HepG2 (cell line): ENCODE measurements around the gene ZCRB1. TPM values are rescaled to one million over a fixed set of nuclear protein-coding genes. Genes with fewer than 3 reads are reported as not detected.

Experiments
- HMG20B ChIP-seq: conservative IDR thresholded peaks from 2 replicates; pipeline ENCODE4 v1.6.1; 2016; ENCODE audit warnings: missing genetic modification reagents, missing compliant biosample characterization
- MAFG ChIP-seq: sonication (generic); formaldehyde crosslinking; IDR thresholded peaks from 2 replicates; pipeline ENCODE4 v1.5.1; 2020; ENCODE audit warnings: mild to moderate bottlenecking, missing genetic modification reagents
- MIER3 ChIP-seq: IDR thresholded peaks from 2 replicates; pipeline ENCODE4 v1.6.1; 2016; ENCODE audit warnings: missing compliant biosample characterization, borderline replicate concordance
- MXD4 ChIP-seq: IDR thresholded peaks from 2 replicates; pipeline ENCODE4 v1.6.1; 2016; ENCODE audit warnings: mild to moderate bottlenecking, missing biosample characterization, missing genetic modification reagents
- RCOR2 ChIP-seq: IDR thresholded peaks from 2 replicates; pipeline ENCODE4 v1.6.1; 2016; ENCODE audit warnings: missing biosample characterization, missing genetic modification reagents
- RERE ChIP-seq: IDR thresholded peaks from 2 replicates; pipeline ENCODE4 v1.6.1; 2016; ENCODE audit warnings: low read depth, missing genetic modification reagents, missing compliant biosample characterization
- RORA ChIP-seq: sonication (generic); formaldehyde crosslinking; IDR thresholded peaks from 2 replicates; pipeline ENCODE4 v1.5.0; 2020; ENCODE audit warnings: mild to moderate bottlenecking, missing genetic modification reagents, moderate library complexity
- SIX4 ChIP-seq: sonication (generic); formaldehyde crosslinking; IDR thresholded peaks from 2 replicates; pipeline ENCODE4 v1.4.0; 2020; ENCODE audit warnings: missing genetic modification reagents
- TARDBP ChIP-seq: sonication (generic); formaldehyde crosslinking; IDR thresholded peaks from 2 replicates; pipeline ENCODE4 v1.8.0; 2022; ENCODE audit warnings: mild to moderate bottlenecking, missing genetic modification reagents
- ZFP37 ChIP-seq: sonication (generic); formaldehyde crosslinking; IDR thresholded peaks from 2 replicates; pipeline ENCODE4 v1.4.0; 2020; ENCODE audit warnings: missing genetic modification reagents, borderline replicate concordance
- ZFP41 ChIP-seq: sonication (generic); formaldehyde crosslinking; IDR thresholded peaks from 2 replicates; pipeline ENCODE4 v1.4.0; 2020; ENCODE audit warnings: mild to moderate bottlenecking, missing genetic modification reagents, borderline replicate concordance
- ZNF232 ChIP-seq: sonication (generic); formaldehyde crosslinking; IDR thresholded peaks from 2 replicates; pipeline ENCODE4 v1.4.0; 2020; ENCODE audit warnings: missing genetic modification reagents, borderline replicate concordance
- ZSCAN20 ChIP-seq: sonication (generic); formaldehyde crosslinking; IDR thresholded peaks from 2 replicates; pipeline ENCODE4 v1.4.0; 2020; ENCODE audit warnings: missing genetic modification reagents, mild to moderate bottlenecking, borderline replicate concordance
- polyA plus RNA-seq, 8 experiments: library from polyadenylated mRNA; depleted of rRNA in 3 of 8; stranded (reverse) in 7 of 8; unstranded in 1 of 8; fragments of >200 nt; fragmentation: Illumina TruSeq in 4 of 8; extraction: Trizol in 4 of 8; gene quantifications; 2 replicates each; pipeline versions ENCODE4 v1.2.1 to v1.2.3, GENCODE V29; 2011 to 2016; ENCODE audit warnings: low read depth in 4 of 8, missing spikeins in 1 of 8, mixed read lengths in 1 of 8; ENCODE audit not compliant: insufficient read depth in 1 of 8
- total RNA-seq, 5 experiments: library from RNA; depleted of rRNA; stranded (reverse); fragments of >200 nt; fragmentation: Illumina TruSeq; extraction: Trizol; gene quantifications; 2 replicates each; pipeline ENCODE4 v1.2.3, GENCODE V29; 2016; ENCODE audit warnings: low read depth in 1 of 5
- TF ChIP-seq, protein P1 (sequence below): sonication (generic); formaldehyde crosslinking; IDR thresholded peaks from 2 replicates; pipeline ENCODE4 v1.8.0; 2022; ENCODE audit warnings: missing genetic modification reagents, mild to moderate bottlenecking, moderate library complexity, borderline replicate concordance
- TF ChIP-seq, protein P2 (sequence below): sonication (generic); formaldehyde crosslinking; IDR thresholded peaks from 2 replicates; pipeline ENCODE4 v1.8.0; 2022; ENCODE audit warnings: mild to moderate bottlenecking, missing genetic modification reagents
- TF ChIP-seq, protein P3 (sequence below): sonication (generic); formaldehyde crosslinking; IDR thresholded peaks from 2 replicates; pipeline ENCODE4 v1.5.0; 2020; ENCODE audit warnings: mild to moderate bottlenecking, missing genetic modification reagents

Gene ZCRB1
- total and polyA plus RNA-seq, 2 of the 13 experiments (the other 11 are each of a cell fraction or from before 2014, with no cell fraction given): 43.5 to 49.8 TPM

DNA sequence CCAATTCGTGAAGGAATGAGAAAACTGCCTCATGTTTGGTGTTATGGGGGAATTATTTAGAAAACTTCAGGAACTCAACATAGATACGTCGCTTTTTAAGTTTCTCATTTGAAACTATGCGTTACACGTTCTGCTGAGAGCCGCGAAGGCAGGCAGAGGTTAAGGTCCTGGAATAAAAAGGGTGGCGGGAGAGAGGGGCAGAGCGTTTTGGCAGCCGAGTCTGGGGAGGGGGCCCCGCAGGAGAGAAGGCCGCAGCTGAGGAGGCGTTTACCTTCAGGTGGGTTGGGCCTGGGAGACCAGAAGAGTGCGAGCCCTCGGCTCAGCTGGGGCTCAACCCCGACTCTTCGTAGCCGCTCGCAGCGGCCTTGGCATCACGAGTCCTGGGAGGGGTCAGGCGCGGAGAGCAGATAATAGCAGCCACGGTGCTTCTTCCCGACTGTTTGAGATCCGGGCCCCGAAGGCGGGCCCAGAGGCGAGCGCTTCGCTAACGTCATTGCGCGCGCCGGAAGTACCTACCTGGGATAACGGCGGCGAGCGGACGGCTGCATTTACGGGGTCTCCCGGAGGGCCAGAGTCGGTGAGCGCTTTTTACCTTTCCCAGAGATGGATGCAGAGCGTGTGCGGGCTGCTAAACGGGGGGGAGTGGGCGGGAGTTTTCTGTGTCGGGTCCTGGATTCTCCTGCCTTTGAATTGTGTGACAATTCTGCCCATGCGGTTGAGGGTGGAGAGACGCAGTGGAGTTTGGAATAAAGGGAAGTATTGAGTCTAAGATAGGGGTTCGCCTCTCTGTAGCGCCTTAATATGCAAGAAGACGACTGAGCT is at the start of gene ZCRB1, which contains the start of gene PPHLN1 (continued):
- TF ChIP-seq, protein P1, sequence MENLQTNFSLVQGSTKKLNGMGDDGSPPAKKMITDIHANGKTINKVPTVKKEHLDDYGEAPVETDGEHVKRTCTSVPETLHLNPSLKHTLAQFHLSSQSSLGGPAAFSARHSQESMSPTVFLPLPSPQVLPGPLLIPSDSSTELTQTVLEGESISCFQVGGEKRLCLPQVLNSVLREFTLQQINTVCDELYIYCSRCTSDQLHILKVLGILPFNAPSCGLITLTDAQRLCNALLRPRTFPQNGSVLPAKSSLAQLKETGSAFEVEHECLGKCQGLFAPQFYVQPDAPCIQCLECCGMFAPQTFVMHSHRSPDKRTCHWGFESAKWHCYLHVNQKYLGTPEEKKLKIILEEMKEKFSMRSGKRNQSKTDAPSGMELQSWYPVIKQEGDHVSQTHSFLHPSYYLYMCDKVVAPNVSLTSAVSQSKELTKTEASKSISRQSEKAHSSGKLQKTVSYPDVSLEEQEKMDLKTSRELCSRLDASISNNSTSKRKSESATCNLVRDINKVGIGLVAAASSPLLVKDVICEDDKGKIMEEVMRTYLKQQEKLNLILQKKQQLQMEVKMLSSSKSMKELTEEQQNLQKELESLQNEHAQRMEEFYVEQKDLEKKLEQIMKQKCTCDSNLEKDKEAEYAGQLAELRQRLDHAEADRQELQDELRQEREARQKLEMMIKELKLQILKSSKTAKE (CRISPR knock-in tag): no peak
- TF ChIP-seq MXD4 (CRISPR knock-in tag) (peak; percentile 60; the same call in 1 of the 2 replicates), SIX4 (CRISPR knock-in tag) (no peak), RERE (peak; percentile 33; the same call in 1 of the 2 replicates), ZSCAN20 (CRISPR knock-in tag) (no peak), RORA (no peak), ZFP37 (0 out of 2 replicates have a peak, but pooled peaks have one; percentile 26), ZFP41 (CRISPR knock-in tag) (no peak), MIER3 (CRISPR knock-in tag) (no peak; the same call in 1 of the 2 replicates), HMG20B (CRISPR knock-in tag) (no peak), TARDBP (CRISPR knock-in tag) (peak; percentile 42; the same call in 1 of the 2 replicates), MAFG (CRISPR knock-in tag) (no peak), RCOR2 (CRISPR knock-in tag) (no peak), ZNF232 (CRISPR knock-in tag) (no peak)
- TF ChIP-seq, protein P2, sequence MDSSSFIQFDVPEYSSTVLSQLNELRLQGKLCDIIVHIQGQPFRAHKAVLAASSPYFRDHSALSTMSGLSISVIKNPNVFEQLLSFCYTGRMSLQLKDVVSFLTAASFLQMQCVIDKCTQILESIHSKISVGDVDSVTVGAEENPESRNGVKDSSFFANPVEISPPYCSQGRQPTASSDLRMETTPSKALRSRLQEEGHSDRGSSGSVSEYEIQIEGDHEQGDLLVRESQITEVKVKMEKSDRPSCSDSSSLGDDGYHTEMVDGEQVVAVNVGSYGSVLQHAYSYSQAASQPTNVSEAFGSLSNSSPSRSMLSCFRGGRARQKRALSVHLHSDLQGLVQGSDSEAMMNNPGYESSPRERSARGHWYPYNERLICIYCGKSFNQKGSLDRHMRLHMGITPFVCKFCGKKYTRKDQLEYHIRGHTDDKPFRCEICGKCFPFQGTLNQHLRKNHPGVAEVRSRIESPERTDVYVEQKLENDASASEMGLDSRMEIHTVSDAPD (CRISPR knock-in tag): no peak
- TF ChIP-seq, protein P3, sequence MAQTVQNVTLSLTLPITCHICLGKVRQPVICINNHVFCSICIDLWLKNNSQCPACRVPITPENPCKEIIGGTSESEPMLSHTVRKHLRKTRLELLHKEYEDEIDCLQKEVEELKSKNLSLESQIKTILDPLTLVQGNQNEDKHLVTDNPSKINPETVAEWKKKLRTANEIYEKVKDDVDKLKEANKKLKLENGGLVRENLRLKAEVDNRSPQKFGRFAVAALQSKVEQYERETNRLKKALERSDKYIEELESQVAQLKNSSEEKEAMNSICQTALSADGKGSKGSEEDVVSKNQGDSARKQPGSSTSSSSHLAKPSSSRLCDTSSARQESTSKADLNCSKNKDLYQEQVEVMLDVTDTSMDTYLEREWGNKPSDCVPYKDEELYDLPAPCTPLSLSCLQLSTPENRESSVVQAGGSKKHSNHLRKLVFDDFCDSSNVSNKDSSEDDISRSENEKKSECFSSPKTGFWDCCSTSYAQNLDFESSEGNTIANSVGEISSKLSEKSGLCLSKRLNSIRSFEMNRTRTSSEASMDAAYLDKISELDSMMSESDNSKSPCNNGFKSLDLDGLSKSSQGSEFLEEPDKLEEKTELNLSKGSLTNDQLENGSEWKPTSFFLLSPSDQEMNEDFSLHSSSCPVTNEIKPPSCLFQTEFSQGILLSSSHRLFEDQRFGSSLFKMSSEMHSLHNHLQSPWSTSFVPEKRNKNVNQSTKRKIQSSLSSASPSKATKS (CRISPR knock-in tag): no peak
